ENCODE results near the gene PCA3.

Gene PCA3

GRCh38 chr9:76718166-76718565, 46.1 kb upstream of the PCA3 start:
- Histone ChIP-seq H3K27ac (ENCODE audit: low read depth, low read length) (no peak overlapping the region), H3K4me3 (ENCODE audit: low read length) (no peak overlapping the region), H3K4me1 (ENCODE audit: control insufficient read depth, low read length) (no peaks in the 10 kb centered on the region), H3K4me2 (ENCODE audit: low read length) (no peak overlapping the region), H3K36me3 (ENCODE audit: control insufficient read depth, low read length) (no peaks in the 10 kb centered on the region), H3K27me3 (ENCODE audit: control insufficient read depth, low read length) (peaks cover 11% of the 10 kb centered on the region; the same call in 1 of the 2 replicates), H3K9me2 (replicated peaks; ENCODE audit: control insufficient read depth, low read length) (no peaks in the 10 kb centered on the region), H3K9me3 (ENCODE audit: control insufficient read depth, insufficient read depth, low read length) (no peaks in the 10 kb centered on the region), H3F3A (ENCODE audit: control insufficient read depth, insufficient read depth) (no peaks in the 10 kb centered on the region), H3K79me2 (ENCODE audit: control insufficient read depth, low read length) (no peaks in the 10 kb centered on the region), H4K20me1 (ENCODE audit: control insufficient read depth, insufficient read depth, low read depth, low read length) (no peaks in the 10 kb centered on the region)
- TF ChIP-seq EZH2phosphoT487 (IDR thresholded peaks at IDR 0.05; ENCODE audit: borderline replicate concordance, low read length) (no peak), CTCF (IDR thresholded peaks at IDR 0.05; ENCODE audit: low read depth, low read length, poor library complexity, severe bottlenecking) (no peak)

- H3K9me3 ChIP-seq (ENCODE audit: control insufficient read depth, insufficient read depth, low read length): no peaks in the 10 kb centered on the region
- no peak for TF ChIP-seq EZH2phosphoT487 (IDR thresholded peaks at IDR 0.05; ENCODE audit: borderline replicate concordance, low read length)
- no peak for TF ChIP-seq CTCF (IDR thresholded peaks at IDR 0.05; ENCODE audit: low read depth, low read length, poor library complexity, severe bottlenecking)
- H3K4me1 ChIP-seq (ENCODE audit: control insufficient read depth, low read length): no peaks in the 10 kb centered on the region
- peaks cover 14% of the 10 kb centered on the region; the same call in 1 of the 2 replicates for H3K27me3 ChIP-seq (ENCODE audit: control insufficient read depth, low read length)
- no peaks in the 10 kb centered on the region for H3K79me2 ChIP-seq (ENCODE audit: control insufficient read depth, low read length)
- no peak overlapping the region for H3K4me3 ChIP-seq (ENCODE audit: low read length)
- no peaks in the 10 kb centered on the region for H3K9me2 ChIP-seq (replicated peaks; ENCODE audit: control insufficient read depth, low read length)
- no peaks in the 10 kb centered on the region for H4K20me1 ChIP-seq (ENCODE audit: control insufficient read depth, insufficient read depth, low read depth, low read length)
- H3K4me2 ChIP-seq (ENCODE audit: low read length): no peak overlapping the region
- H3K36me3 ChIP-seq (ENCODE audit: control insufficient read depth, low read length): no peaks in the 10 kb centered on the region
- no peak overlapping the region for H3K27ac ChIP-seq (ENCODE audit: low read depth, low read length)
- H3F3A ChIP-seq (ENCODE audit: control insufficient read depth, insufficient read depth): no peaks in the 10 kb centered on the region
These were observed 44.0 kb upstream of the PCA3 start for GRCh38 chr9:76720245-76720644.

GRCh38 chr9:76725011-76725546, 39.2 kb upstream of the PCA3 start:
- H4K20me1 ChIP-seq (ENCODE audit: control insufficient read depth, insufficient read depth, low read depth, low read length): no peaks in the 10 kb centered on the region
- TF ChIP-seq CTCF (IDR thresholded peaks at IDR 0.05; ENCODE audit: low read depth, low read length, poor library complexity, severe bottlenecking) (no peak), EZH2phosphoT487 (IDR thresholded peaks at IDR 0.05; ENCODE audit: borderline replicate concordance, low read length) (no peak)
- no peak overlapping the region for H3K4me2 ChIP-seq (ENCODE audit: low read length)
- no peaks in the 10 kb centered on the region for H3K9me2 ChIP-seq (replicated peaks; ENCODE audit: control insufficient read depth, low read length)
- no peaks in the 10 kb centered on the region for H3K79me2 ChIP-seq (ENCODE audit: control insufficient read depth, low read length)
- H3F3A ChIP-seq (ENCODE audit: control insufficient read depth, insufficient read depth): no peaks in the 10 kb centered on the region
- peaks cover 29% of the 10 kb centered on the region for H3K27me3 ChIP-seq (ENCODE audit: control insufficient read depth, low read length)
- H3K36me3 ChIP-seq (ENCODE audit: control insufficient read depth, low read length): no peaks in the 10 kb centered on the region
- H3K4me1 ChIP-seq (ENCODE audit: control insufficient read depth, low read length): no peaks in the 10 kb centered on the region
- H3K9me3 ChIP-seq (ENCODE audit: control insufficient read depth, insufficient read depth, low read length): no peaks in the 10 kb centered on the region
- H3K4me3 ChIP-seq (ENCODE audit: low read length): no peak overlapping the region
- H3K27ac ChIP-seq (ENCODE audit: low read depth, low read length): no peak overlapping the region

Measured in DOHH2 (cell line).